Glomerular visceral epithelial cell (primary cell): ENCODE data around the gene CCDC86.

ENCODE experiments used
- DNase-seq: peaks from one replicate; pipeline ENCODE4 v3.0.0-alpha.2; 2016; ENCODE audit errors: extremely low spot score

CCDC86 gene

DNA sequence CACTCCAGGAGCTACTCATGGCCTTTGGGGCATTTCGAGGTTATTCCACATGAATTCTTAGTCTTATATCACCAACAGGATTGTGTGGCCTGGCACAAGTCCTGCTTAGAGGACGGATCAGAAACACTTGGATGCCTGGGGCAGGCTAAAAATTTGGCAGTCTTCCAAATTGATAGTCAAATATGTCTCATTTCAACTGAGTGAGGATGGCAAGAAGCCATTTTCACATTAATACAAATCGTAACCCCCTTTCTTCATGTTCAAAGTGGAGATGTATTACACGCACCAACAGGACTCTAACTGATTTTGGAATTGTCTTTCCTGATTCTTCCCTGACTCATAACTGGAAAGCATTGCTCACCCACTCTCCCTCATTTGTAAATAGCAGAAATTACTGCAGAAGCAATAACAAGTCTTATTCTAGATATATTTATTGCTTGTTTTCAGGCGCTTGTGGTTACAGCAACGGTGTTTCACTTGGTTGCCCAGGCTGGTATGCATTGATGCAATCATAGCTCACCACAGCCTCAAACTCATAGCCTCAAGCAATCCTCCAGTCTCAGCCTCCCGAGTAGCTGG lies 10.3 kb upstream of the CCDC86 start:
- peak; percentile 88 for DNase-seq

DNA sequence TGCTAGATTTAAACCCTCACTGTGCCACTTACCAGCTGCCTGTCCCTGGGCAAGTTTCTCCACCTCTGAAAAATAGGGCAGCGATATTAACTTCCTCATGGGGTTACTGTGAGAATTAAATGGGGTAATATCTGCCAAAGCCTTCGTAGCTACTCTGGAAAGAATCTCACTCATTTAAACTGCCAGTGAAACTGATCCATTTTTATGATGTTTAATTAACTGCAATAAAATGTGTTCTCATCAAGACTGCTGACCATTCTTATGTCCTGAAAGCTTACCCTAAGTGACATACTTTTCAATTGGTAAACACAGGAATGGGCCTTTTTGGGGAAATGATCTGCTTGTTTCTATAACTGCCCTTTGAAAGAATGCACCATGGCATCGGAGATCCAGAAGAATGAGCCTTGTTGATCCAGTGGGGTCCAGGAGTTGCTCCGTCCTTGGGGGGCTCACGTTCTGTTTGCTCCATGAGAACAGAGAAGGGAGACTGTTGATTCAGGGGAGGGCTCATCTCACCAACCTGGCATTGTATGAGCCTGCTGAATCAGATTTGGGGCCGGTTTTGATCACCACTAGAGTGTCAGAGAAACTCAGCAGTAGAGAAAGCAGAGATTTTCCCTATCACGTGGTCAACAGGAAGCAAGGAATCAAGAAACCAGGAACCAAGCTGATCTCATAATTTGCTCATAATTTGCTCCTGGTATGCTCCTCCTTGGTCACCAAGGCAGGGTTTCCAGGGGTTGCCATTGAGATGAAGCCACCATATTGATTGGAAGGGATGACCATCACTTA lies 7.0 kb upstream of the CCDC86 start:
- no peak for DNase-seq

DNA sequence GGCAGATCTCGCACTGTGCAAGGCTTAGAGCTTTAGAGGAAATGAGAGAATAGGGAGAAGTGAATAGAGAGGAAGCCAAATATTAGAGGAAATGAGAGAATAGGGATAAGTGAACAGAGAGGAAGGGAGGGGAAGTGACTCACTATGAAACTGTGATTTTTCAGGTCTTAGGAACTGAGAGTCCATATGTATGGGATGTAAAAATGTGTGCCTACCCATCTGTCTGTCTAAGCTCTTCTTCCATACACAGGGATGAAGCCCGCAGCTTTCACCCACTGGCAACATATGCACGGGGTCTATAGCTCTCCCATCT lies 6.4 kb upstream of the CCDC86 start:
- DNase-seq: no peak

DNA sequence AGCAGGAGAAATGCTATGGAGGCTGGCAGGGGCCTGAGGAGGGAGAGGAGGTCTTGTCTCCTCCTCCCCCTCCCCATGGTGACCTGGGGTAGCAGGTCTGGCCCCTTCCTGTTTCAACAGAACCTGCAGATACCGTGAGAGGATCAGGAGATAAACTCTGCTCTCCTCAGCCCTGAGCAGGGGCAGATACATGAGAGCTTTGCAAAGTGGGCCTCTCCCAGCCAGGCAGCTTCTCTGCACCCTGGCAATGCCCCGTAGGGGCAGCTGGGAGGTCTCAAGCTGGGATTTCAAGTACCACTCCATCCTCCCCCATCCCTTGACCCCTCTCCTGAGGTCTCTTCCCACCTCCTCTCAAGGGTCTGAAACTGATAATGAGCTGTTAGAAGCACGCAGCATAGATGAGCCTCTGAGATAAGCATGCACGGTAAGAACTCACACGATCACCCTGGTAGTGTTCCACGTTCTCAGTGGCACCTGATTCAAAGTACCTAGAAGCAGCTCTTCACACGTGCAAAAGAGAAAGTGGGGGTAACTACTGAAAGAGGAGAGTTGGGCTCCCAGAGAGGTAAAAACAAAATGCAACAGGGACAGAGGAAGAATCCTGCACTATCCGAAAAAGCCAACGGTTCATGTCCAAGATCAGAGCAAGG lies 4.9 kb upstream of the CCDC86 start:
- DNase-seq: no peak

DNA sequence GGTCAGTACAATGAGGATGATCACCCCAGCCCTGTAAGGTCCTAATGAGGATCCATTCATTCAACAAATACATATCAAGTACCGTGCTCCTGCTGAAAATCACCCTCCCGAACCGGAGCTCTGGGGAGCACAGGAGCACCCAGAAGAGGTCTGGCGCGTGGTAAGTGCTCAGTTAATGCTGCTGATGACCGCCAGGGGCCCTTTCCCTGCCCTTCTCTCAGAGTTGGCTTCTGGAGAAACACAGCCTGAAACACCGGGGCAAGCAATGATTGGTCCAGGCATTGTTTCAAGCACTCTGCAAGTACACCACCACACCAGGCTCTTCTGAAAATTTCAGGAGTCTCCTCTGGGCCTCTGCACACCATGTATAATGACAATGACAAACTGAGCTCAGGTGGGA lies 3.8 kb upstream of the CCDC86 start:
- DNase-seq: no peak

DNA sequence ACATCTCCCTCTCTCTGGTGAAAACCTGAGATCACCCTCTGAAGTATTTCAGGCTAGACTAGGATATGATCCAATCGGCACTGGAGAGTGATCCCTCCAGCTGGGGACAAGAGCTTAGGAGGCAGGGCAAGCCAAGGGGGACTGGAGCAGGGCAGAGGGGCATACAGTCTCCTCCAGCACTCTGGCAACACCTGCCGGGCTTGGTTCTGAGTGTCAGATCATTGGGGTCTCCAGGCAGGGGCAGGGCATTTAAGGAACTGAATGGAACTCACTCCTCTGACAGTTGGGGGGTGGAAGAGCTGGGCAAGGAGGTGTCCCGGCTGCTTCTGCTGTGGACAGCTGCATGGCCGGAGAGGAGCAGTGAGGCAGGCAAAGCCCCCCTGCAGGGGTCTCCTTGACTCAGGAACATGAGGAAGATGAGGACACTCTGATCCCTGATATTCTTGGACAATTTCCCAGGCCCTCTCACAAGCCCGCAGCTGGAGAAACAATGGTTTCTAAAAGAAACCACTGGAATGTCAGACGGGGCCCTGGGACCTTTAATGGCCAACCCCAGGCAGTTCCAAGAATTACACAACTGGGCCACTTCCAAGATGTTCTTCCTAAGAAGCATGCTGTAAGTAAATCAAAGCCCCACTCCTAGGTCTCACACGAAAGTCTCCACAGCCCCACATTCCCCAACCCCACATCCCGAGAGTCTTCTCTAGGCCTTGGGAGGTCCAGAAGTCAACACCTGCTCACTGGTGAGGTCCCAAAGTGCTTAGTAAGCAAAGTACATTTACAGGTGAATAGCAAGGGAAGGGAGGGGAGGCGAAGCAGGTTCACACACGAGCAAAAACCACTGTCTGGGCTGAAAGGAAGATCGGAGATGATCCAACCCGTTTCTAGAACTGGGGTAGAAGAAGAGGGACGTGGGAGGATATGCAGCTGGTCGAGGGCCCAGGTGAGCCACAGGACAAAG lies 1.2 kb upstream of the CCDC86 start:
- DNase-seq: peak; percentile 92

DNA sequence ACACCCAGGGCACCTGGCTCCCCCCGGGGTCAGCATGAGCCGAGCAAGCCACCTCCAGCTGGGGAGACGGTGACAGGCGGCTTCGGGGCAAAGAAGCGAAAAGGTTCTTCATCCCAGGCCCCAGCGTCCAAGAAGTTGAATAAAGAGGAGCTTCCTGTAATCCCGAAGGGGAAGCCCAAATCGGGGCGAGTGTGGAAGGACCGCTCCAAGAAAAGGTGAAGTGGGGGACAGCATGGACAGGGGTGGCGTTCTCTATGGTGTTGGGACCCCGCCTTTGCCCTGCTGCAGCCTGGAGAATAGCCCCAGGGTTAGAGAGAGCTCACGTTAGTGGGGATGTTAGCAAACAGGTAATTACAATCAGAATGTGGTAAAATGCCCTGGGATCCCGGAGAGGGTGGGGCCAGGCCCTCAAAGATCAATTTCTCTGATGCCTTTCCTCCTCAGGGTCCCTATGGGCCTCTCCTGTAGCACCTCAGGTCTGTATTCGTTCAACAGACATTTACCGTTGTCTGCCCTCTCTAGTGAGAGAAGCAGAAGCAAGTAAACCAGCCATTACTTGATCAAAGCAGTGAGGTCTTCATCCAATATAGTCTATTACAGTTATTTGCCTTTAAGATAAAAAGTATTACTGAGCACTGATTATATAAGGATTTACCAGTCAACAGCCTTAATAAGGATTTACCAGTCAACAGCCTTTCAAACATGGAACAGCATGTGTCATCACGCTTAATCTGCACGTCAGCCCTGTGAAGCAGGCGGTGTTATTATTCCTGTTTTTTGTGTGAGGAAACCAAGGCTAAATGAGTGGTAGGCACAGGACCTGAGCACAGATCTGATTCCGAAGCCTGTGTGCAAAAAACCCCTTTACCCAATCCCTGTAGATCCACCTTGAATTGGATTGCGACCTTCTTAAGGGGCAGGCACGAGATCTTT lies 1.0 kb downstream of the CCDC86 start:
- no peak for DNase-seq

DNA sequence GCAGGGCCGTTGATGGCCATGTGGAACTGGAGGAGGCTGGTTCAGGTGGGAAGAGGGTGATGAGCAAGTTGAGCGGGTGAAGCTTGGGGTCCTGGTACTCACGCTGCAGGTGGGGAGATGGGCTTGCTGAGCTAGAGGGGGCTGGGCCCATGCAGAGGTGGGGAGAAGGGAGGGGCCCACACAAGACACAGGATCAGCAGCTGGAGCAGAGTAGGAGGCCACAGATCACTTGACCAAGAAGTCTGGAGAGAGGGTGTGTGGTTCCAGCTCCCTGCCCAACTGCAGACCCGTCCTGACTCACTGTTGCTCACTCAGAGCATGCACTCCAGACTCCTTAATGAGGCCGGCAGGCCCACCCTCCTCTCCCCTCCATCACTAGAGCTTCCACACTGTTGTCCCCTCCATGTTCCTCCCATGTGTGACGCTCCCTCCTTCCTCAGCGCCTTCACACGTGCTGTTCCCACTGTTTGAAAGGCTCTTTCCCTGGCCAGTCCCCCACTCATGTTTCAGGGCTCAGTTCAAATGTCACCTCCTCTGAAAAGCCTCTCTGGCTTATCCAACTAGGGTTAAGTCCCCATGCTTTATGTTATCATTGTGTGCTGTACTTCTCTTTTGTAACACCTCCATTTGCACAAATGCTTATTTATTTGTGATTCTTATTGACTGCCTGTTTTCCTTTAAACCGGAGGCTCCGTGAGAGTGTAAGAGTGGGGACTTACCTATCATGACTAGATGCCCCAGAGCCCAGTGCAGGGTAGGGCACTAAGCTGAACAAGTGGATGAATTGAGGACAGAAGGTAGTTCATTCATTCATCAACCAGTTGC lies 2.3 kb downstream of the CCDC86 start:
- peak; percentile 34 for DNase-seq

DNA sequence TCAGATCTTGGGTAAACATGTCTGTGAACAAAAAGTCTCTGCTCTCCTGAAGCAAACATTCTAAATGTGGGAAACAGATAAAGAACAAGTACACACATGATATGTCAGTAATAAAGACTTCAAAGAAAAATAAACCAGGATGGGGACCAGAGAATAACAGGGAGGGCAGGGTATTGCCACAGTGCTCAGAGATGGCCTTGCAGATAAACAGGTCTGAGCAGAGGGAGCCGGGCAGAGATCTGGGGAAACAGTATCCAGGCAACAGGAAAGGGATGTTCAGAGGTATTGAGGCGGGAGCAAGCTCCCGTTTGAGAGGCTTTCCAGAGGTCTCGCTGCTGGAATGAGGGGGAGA lies 2.9 kb downstream of the CCDC86 start:
- no peak for DNase-seq

DNA sequence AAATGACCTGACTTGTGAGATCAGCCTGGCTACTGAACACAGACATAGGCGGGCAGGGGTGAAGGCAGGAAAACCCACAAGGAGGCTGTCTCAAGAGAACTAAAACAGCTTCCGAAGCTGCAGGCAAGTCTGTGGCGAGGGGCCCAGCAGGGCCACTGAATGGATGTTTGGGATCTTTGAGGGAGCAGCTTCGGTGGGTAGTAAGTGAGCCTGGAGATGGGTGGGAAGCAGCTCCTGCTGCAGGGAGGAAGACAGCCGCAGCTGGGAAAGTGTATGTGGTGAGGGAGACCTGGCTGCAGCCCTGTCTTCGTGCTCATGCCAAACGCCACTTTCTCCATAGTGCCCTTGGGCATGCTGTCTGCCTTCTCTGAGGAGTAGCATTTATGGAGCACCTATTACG lies 3.4 kb downstream of the CCDC86 start:
- no peak for DNase-seq

DNA sequence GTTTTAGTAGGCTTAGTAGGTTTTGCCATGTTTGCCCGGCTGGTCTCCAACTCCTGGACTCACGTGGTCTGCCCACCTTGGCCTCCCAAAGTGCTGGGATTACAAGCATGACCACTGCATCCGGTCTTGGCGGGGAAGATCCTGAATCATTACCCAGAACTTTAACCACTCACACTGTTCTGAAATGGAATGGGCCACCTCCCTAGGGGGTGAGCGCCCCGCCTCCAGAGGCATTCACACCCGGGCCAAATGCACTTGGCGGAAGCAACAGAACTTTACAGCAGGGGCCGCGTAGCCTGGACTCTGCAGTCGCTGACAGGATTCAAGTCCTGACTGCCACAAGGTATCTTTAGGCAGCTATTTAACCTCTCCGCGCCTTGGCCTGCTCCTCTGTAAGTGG lies 5.4 kb downstream of the CCDC86 start:
- DNase-seq: peak; percentile 80

DNA sequence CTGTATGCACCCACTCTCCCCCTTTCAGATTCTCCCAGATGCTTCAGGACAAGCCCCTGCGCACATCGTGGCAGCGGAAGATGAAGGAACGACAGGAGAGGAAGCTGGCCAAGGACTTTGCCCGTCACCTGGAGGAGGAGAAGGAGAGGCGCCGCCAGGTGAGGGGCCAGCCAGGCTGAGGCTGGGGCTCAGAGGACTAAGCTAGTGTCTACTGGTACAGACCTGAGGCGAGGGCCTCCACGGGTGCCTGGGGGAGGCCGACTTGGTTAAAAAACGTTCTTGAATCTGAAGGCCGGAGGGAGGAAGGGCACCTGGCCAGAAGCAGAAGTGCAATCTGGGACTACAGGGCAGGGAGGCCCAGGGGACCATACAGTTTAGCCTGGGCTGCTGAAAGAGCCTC lies 6.0 kb downstream of the CCDC86 start:
- no peak for DNase-seq

DNA sequence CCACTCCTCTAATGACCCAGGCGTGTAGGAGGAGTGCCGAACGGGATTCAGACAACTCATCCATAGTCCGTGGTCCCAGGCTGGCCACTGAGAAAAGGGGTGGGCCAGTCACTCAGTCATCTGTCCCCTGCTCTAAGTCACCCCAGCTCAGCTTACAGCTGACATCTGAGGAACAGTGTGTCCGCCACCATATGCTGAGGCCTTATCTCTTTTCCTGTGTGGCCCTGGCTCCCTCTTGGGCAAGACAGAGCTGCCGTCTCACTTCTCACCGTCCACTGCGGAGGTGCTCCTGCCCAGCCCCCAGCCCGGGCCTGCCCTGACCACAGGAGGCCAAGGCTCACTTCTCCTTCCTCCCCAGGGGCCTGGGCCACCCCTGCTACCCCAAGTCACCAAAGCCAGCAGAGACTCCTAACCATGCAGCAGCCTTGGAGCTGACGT lies 6.8 kb downstream of the CCDC86 start:
- no peak for DNase-seq

DNA sequence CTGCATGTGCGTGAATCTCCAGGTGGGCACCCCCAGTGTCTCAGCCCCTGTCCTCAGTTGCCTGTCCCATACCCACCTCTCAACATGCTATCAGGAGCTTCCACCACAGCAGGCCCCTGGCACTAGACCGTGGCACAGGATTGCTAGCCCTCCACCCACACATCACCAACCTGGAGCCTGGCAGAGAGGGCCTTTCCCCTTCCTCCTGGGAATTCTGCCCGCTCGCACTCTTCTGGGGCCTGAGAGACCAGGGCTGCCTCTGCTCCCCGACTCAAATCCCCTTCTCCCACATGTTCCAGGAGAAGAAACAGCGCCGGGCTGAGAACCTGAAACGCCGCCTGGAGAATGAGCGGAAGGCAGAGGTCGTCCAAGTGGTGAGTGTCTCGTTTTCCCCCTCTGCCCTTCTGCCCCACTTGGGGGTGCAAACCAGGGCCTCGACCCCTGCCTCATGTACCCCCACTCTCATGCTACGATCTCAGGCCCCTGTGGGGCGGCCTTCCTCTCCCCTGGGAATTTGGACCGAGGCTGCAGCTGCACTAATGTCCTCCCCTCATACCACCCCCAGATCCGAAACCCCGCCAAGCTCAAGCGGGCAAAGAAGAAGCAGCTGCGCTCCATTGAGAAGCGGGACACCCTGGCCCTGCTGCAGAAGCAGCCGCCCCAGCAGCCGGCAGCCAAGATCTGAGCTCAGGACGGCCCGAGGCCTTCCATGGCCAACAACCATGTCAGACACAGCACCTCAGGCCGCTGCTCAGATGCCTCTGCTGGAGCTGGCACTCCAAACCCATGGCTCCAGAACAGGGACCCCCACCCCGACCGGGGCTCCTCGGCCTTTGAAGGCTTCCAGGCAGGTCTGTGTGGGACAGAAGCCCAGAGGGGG lies 8.0 kb downstream of the CCDC86 start:
- DNase-seq: no peak

DNA sequence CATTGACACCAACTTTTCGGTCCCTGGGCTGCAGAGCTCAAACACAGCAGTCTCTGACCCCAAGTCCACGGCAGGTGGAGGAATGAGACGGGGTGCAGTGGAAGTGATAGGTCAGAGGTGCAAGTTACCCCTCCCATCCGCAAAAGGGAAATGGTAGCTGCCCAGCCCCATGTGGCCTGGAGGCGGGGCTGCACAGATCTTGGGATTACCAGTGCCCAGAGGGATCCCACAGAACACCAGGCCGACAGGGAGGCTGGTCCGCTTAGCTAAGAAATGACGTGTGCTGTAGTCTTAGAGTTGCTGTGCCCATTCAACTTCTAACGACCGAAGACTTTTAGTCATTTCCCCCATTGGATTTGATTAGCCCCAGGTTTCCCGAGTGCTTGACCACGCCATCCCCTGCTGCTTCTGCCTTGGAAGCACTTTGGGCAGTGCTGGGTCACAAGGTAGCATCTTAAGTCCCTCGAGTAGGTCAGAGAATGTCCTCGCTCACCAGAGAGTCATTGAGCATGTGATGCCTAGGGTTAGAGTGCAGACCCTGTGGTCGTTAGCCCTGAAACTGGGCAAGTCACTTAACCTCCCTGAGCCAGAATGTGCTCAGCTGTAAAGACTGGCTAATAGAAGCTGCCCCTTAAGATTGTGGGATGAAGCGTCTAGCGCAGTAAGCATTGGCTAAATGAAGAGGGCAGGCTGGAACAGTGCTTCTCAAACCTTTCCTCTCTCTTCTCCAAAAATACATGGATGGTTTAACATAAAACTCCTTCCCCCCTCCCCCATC lies 9.6 kb downstream of the CCDC86 start:
- DNase-seq: no peak

DNA sequence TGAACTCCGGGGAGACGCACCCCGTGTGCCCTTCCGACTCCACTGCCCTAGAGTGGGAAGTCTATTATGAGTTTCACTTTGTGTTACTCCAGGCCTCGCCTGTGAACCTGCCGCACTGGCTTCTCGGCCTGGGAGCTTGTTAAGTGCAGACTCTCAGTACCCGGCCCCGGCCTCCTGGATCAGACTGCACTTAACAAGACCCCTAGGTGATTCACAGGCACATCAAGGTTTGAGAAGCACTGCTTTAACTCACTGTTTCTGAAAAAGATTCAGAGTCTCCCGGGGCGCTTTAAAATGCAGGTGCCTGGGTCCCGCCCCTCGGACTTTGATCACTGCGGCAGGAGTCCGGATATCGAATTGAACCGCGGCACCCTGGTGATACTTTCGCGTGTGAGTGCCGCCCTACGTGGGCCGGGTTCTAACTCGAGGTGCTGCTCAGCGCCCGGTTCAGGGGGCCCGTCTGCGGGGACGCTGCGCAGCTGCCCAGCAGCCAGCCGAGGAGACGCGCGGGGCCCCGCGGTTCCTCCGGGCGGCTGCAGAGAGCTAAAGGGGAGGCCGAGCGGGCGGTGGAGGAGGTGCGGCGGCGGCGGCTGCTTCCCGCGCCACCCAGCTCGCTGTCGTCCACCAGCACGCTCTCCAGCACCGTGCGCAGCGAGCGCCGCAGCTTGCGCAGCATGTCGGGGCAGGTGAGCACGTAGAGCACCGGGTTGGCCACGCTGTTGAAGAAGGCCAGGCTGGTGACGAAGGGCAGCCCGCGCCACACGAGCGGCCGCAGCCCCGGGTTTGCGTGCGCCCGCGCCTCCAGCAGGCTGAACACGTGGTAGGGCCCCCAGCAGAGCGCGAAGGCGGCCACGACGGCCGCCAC lies 10.4 kb downstream of the CCDC86 start:
- DNase-seq: no peak
